HCT116 (cell line): Measurements from ENCODE around the gene TEX264. TPM values are rescaled to one million over a fixed set of nuclear protein-coding genes. Genes with fewer than 3 reads are reported as not detected.

Experiments
- ATAC-seq: fragments of 200-7000 bp; cut with Tn5 transposase; 2 replicates; pipeline ENCODE4 v1.9.1; 2020; ENCODE audit warnings: mild to moderate bottlenecking, moderate library complexity
- BruUV-seq: library from RNA; stranded (reverse); fragments of 400-500 nt; replicated peaks from 2 replicates; lab custom pipeline; 2021; lab: Mats Ljungman, UMichigan
- CTCF ChIA-PET: fragments of 300-600 bp; sonication (Branson Sonifier 250); formaldehyde crosslinking; loops from one replicate; lab custom pipeline; 2021; ENCODE audit warnings: antibody characterized with exemption; lab: Charles Lee
- POLR2A ChIA-PET: fragments of 300-600, 350-600 bp; sonication (Branson Sonifier 250); formaldehyde crosslinking; loops from one replicate; lab custom pipeline; 2021; ENCODE audit warnings: antibody characterized with exemption; lab: Charles Lee
- RAD21 ChIA-PET, 2 experiments: fragments of 300-600 bp; sonication (Branson Sonifier 250); formaldehyde crosslinking; loops; one replicate each; lab custom pipeline; 2023; ENCODE audit warnings: low total read pairs in 2 of 2; ENCODE audit not compliant: uncharacterized antibody in 2 of 2, unreplicated experiment in 2 of 2, low non-redundant PET in 1 of 2; lab: Charles Lee
- DNase-seq: peaks from one replicate; pipeline ENCODE4 v3.0.0-alpha.2; 2010; ENCODE audit warnings: low read depth, low spot score
- H2AFZ ChIP-seq: fragments of 200-600 bp; shearing (Covaris generic), sonication (generic); 2 replicates; pipeline ENCODE4 v1.6.1; 2017; ENCODE audit warnings: low read depth, mixed run types, mixed read lengths, antibody characterized with exemption, low read length; ENCODE audit not compliant: poor library complexity, severe bottlenecking
- H3K27ac ChIP-seq: 2 replicates; pipeline ENCODE4 v1.5.1; 2012; ENCODE audit warnings: low read depth, low read length
- H3K27me3 ChIP-seq: fragments of 200-600 bp; sonication (generic); 2 replicates; pipeline ENCODE4 v1.6.1; 2016; ENCODE audit warnings: mixed run types, low read length, mixed read lengths; ENCODE audit not compliant: insufficient read depth
- H3K36me3 ChIP-seq, 2 experiments: fragments of 200-500 bp in 1 of 2; fragments of 200-600 bp in 1 of 2; sonication (Bioruptor generic) in 1 of 2; sonication (generic) in 1 of 2; 2 replicates each; pipeline versions ENCODE4 v1.5.1 to v1.6.1; 2014 to 2016; ENCODE audit warnings: low read length in 2 of 2, inconsistent platforms in 1 of 2, mixed read lengths in 1 of 2, mixed run types in 1 of 2; ENCODE audit not compliant: insufficient read depth in 2 of 2, control insufficient read depth in 1 of 2
- H3K4me1 ChIP-seq, 2 experiments: fragments of 200-600 bp in 1 of 2; sonication (generic) in 1 of 2; 2 replicates each; pipeline versions ENCODE4 v1.5.1 to v1.6.1; 2012 to 2017; ENCODE audit warnings: low read length in 2 of 2, inconsistent platforms in 1 of 2, mild to moderate bottlenecking in 1 of 2, mixed read lengths in 1 of 2, mixed run types in 1 of 2, moderate library complexity in 1 of 2; ENCODE audit not compliant: insufficient read depth in 2 of 2, control insufficient read depth in 1 of 2
- H3K4me2 ChIP-seq: fragments of 200-600 bp; sonication (generic); 2 replicates; pipeline ENCODE4 v1.6.1; 2017; ENCODE audit warnings: mixed run types, low read length, mixed read lengths
- H3K4me3 ChIP-seq, 2 experiments: fragments of 200-600 bp in 1 of 2; sonication (generic) in 1 of 2; replicated peaks in 1 of 2; 2 replicates each; pipeline ENCODE4 v1.5.1; 2011 to 2016; ENCODE audit warnings: low read length in 2 of 2, control low read depth in 1 of 2, low read depth in 1 of 2, mild to moderate bottlenecking in 1 of 2, mixed read lengths in 1 of 2, mixed run types in 1 of 2
- H3K79me2 ChIP-seq: fragments of 200-600 bp; sonication (generic); 2 replicates; pipeline ENCODE4 v1.6.1; 2017; ENCODE audit warnings: mild to moderate bottlenecking, mixed run types, low read length, moderate library complexity, mixed read lengths; ENCODE audit not compliant: insufficient read depth
- H3K9ac ChIP-seq: fragments of 200-600 bp; sonication (generic); 2 replicates; pipeline ENCODE4 v1.6.1; 2016; ENCODE audit warnings: low read length, mixed read lengths
- H3K9me2 ChIP-seq: fragments of 200-600 bp; sonication (generic), shearing (Covaris generic); 2 replicates; pipeline ENCODE4 v1.6.1; 2017; ENCODE audit warnings: mixed run types, mild to moderate bottlenecking, moderate library complexity; ENCODE audit not compliant: insufficient read depth
- H3K9me3 ChIP-seq, 2 experiments: fragments of 200-500 bp in 1 of 2; fragments of 200-600 bp in 1 of 2; sonication (Bioruptor generic) in 1 of 2; sonication (generic) in 1 of 2; 2 replicates each; pipeline ENCODE4 v1.6.1; 2014 to 2017; ENCODE audit warnings: low read length in 2 of 2, mixed read lengths in 2 of 2, inconsistent platforms in 1 of 2, low read depth in 1 of 2, mild to moderate bottlenecking in 1 of 2, mixed run types in 1 of 2, moderate library complexity in 1 of 2; ENCODE audit not compliant: control insufficient read depth in 1 of 2, insufficient read depth in 1 of 2
- H4K20me1 ChIP-seq: fragments of 200-600 bp; sonication (generic), shearing (Covaris generic); 2 replicates; pipeline ENCODE4 v1.6.1; 2017; ENCODE audit warnings: mixed run types, mild to moderate bottlenecking, moderate library complexity; ENCODE audit not compliant: insufficient read depth
- ATF3 ChIP-seq: IDR thresholded peaks from 2 replicates; pipeline ENCODE4 v1.6.1; 2012
- CBX3 ChIP-seq: IDR thresholded peaks from 2 replicates; pipeline ENCODE4 v1.6.1; 2012; ENCODE audit warnings: low read depth
- CEBPB ChIP-seq: IDR thresholded peaks from 2 replicates; pipeline ENCODE4 v1.6.1; 2012; ENCODE audit warnings: low read depth
- ELF1 ChIP-seq: IDR thresholded peaks from 2 replicates; pipeline ENCODE4 v1.6.1; 2012; ENCODE audit warnings: low read depth, borderline replicate concordance
- EZH2 ChIP-seq: fragments of 200-600 bp; sonication (generic); IDR thresholded peaks from 2 replicates; pipeline ENCODE4 v1.6.1; 2017; ENCODE audit warnings: antibody characterized with exemption, mixed run types
- FOSL1 ChIP-seq: IDR thresholded peaks from 2 replicates; pipeline ENCODE4 v1.6.1; 2012; ENCODE audit warnings: low read depth
- JUND ChIP-seq: IDR thresholded peaks from 2 replicates; pipeline ENCODE4 v1.6.1; 2012
- MAX ChIP-seq: IDR thresholded peaks from 2 replicates; pipeline ENCODE4 v1.6.1; 2012
- POLR2A ChIP-seq: IDR thresholded peaks from 2 replicates; pipeline ENCODE4 v1.7.0; 2011; ENCODE audit warnings: borderline replicate concordance; ENCODE audit not compliant: insufficient read depth, insufficient read length; ENCODE audit errors: extremely low read depth
- POLR2AphosphoS5 ChIP-seq: IDR thresholded peaks from 2 replicates; pipeline ENCODE4 v1.6.1; 2011; ENCODE audit warnings: mild to moderate bottlenecking, low read depth, low read length, moderate library complexity
- RAD21 ChIP-seq: IDR thresholded peaks from 2 replicates; pipeline ENCODE4 v1.6.1; 2012; ENCODE audit warnings: low read depth, mild to moderate bottlenecking
- SIN3A ChIP-seq: IDR thresholded peaks from 2 replicates; pipeline ENCODE4 v1.6.1; 2012; ENCODE audit warnings: low read depth
- SP1 ChIP-seq: IDR thresholded peaks from 2 replicates; pipeline ENCODE4 v1.6.1; 2012; ENCODE audit warnings: low read depth
- SRF ChIP-seq: IDR thresholded peaks from 2 replicates; pipeline ENCODE4 v1.6.1; 2012; ENCODE audit warnings: low read depth
- TCF7L2 ChIP-seq: IDR thresholded peaks from 2 replicates; pipeline ENCODE4 v1.7.0; 2011; ENCODE audit warnings: borderline replicate concordance, inconsistent platforms; ENCODE audit not compliant: insufficient read depth, insufficient read length; ENCODE audit errors: extremely low read depth
- YY1 ChIP-seq: IDR thresholded peaks from 2 replicates; pipeline ENCODE4 v1.6.1; 2011; ENCODE audit warnings: low read length, low read depth, moderate library complexity, mild to moderate bottlenecking; ENCODE audit not compliant: insufficient replicate concordance; ENCODE audit errors: extremely low read depth
- ZNF274 ChIP-seq: fragments of 200-500 bp; sonication (Bioruptor generic); IDR thresholded peaks from 2 replicates; pipeline ENCODE4 v1.6.1; 2014; ENCODE audit warnings: mild to moderate bottlenecking, low read depth, low read length, inconsistent platforms
- intact Hi-C: fragments of 100-400 bp; cut with micrococcal nuclease; formaldehyde crosslinking; loops from 2 replicates; pipeline ENCODE4 v1.10.0; 2022
- total RNA-seq: library from RNA; stranded (reverse); gene quantifications from one replicate; pipeline ENCODE4 v1.2.1, GENCODE V29; 2021; ENCODE audit not compliant: unreplicated experiment
- TF ChIP-seq, protein P1 (sequence below), 3 experiments: fragments of 200-600 bp in 1 of 3; sonication (generic) in 1 of 3; IDR thresholded peaks in 2 of 3; conservative IDR thresholded peaks in 1 of 3; 2 replicates each; pipeline ENCODE4 v1.5.1; 2012 to 2017; ENCODE audit warnings: low read depth in 2 of 3, low read length in 2 of 3, antibody characterized with exemption in 1 of 3, borderline replicate concordance in 1 of 3, control low read depth in 1 of 3, mild to moderate bottlenecking in 1 of 3, mixed read lengths in 1 of 3, mixed run types in 1 of 3, moderate library complexity in 1 of 3; ENCODE audit not compliant: insufficient read depth in 1 of 3

The TEX264 gene
- total RNA-seq, 1 experiment from 2014 or later = 36.0 TPM

GRCh38 chr3:51709004-51709420, 38.0 kb downstream of the TEX264 start:
- Histone ChIP-seq H3K9me2 (no peaks in the 10 kb centered on the region), H3K27ac (no peak overlapping the region), H3K4me2 (no peak overlapping the region), H3K4me1 (no peaks in the 10 kb centered on the region), H4K20me1 (no peaks in the 10 kb centered on the region), H3K9me3 (no peaks in the 10 kb centered on the region), H3K36me3 (no peaks in the 10 kb centered on the region; a peak in 1 of 4 replicates), H3K79me2 (no peaks in the 10 kb centered on the region), H3K9ac (no peak overlapping the region), H3K27me3 (no peaks in the 10 kb centered on the region), H3K4me3 (no peak overlapping the region)
- ChIA-PET CTCF (no interaction called here), RAD21 (no interaction called here), POLR2A (no interaction called here)
- DNase-seq = no peak
- intact Hi-C loops = no loop called here
- no TSS peak for BruUV-seq
- TF ChIP-seq TCF7L2 = no peak
- TF ChIP-seq RAD21 = no peak
- TF ChIP-seq SIN3A = no peak
- no peak for TF ChIP-seq ATF3
- no peak for TF ChIP-seq CBX3
- no peak for TF ChIP-seq YY1
- TF ChIP-seq CEBPB = no peak
- no peak for TF ChIP-seq ELF1
- no peak for TF ChIP-seq POLR2A
- TF ChIP-seq, all 23 proteins: peak for 0
- no peak overlapping the region for H2AFZ ChIP-seq
- no peak for ATAC-seq

DNA sequence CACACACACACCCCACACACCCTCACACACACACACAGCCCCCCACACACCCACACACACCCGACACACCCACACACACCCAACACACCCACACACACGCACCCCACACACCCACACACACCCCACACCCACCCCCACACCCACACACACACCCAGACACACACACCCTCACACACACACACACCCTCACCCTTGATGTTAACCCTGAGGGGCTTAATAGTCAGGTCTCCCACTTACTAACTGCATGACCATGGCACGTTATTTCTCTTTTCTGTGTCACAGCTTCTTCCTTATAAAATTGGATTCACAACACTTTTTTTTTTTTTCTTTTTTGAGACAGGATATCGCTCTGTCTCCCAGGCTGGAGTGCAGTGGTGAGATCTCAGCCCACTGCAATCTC, 38.6 kb downstream of the TEX264 start:
- Histone ChIP-seq H3K27me3 (0 out of 2 replicates have a peak, but pooled peaks cover 4% of the 10 kb centered on the region), H4K20me1 (no peaks in the 10 kb centered on the region), H3K4me3 (no peak overlapping the region), H3K79me2 (no peaks in the 10 kb centered on the region), H3K9me3 (no peaks in the 10 kb centered on the region), H3K27ac (no peak overlapping the region), H3K4me1 (no peaks in the 10 kb centered on the region), H3K9ac (no peak overlapping the region), H3K4me2 (no peak overlapping the region), H2AFZ (no peak overlapping the region), H3K36me3 (no peaks in the 10 kb centered on the region; a peak in 1 of 4 replicates), H3K9me2 (no peaks in the 10 kb centered on the region)
- DNase-seq (no peak), ATAC-seq (no peak)
- ChIA-PET CTCF (interaction anchor here (1.9 kb wide), 1 partner anchor 9 kb away, joined by 12 read pairs; no protein-coding TSS in a partner anchor), POLR2A (interaction anchor here (1.1 kb wide), 1 partner anchor 89 kb away, joined by 3 read pairs; no protein-coding TSS in a partner anchor), RAD21 (no interaction called here)
- BruUV-seq = no TSS peak
- intact Hi-C loops = no loop called here
- TF ChIP-seq SIN3A (no peak), SRF (no peak), RAD21 (no peak), TCF7L2 (no peak), YY1 (no peak), JUND (no peak), ELF1 (no peak), ZNF274 (no peak), CBX3 (no peak), SP1 (no peak), MAX (no peak), ATF3 (no peak), FOSL1 (no peak), POLR2AphosphoS5 (no peak), EZH2 (no peak)
- TF ChIP-seq, protein P1, sequence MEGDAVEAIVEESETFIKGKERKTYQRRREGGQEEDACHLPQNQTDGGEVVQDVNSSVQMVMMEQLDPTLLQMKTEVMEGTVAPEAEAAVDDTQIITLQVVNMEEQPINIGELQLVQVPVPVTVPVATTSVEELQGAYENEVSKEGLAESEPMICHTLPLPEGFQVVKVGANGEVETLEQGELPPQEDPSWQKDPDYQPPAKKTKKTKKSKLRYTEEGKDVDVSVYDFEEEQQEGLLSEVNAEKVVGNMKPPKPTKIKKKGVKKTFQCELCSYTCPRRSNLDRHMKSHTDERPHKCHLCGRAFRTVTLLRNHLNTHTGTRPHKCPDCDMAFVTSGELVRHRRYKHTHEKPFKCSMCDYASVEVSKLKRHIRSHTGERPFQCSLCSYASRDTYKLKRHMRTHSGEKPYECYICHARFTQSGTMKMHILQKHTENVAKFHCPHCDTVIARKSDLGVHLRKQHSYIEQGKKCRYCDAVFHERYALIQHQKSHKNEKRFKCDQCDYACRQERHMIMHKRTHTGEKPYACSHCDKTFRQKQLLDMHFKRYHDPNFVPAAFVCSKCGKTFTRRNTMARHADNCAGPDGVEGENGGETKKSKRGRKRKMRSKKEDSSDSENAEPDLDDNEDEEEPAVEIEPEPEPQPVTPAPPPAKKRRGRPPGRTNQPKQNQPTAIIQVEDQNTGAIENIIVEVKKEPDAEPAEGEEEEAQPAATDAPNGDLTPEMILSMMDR (IDR thresholded peaks at IDR 0.05 in 2 of 3, conservative IDR thresholded peaks at IDR 0.05 in 1 of 3; ENCODE audit: borderline replicate concordance in 1 of 3, insufficient read depth in 1 of 3, low read depth in 2 of 3, low read length in 2 of 3) = no peak
